ENCODE data around the gene ZFPM1.

Gene ZFPM1

DNA sequence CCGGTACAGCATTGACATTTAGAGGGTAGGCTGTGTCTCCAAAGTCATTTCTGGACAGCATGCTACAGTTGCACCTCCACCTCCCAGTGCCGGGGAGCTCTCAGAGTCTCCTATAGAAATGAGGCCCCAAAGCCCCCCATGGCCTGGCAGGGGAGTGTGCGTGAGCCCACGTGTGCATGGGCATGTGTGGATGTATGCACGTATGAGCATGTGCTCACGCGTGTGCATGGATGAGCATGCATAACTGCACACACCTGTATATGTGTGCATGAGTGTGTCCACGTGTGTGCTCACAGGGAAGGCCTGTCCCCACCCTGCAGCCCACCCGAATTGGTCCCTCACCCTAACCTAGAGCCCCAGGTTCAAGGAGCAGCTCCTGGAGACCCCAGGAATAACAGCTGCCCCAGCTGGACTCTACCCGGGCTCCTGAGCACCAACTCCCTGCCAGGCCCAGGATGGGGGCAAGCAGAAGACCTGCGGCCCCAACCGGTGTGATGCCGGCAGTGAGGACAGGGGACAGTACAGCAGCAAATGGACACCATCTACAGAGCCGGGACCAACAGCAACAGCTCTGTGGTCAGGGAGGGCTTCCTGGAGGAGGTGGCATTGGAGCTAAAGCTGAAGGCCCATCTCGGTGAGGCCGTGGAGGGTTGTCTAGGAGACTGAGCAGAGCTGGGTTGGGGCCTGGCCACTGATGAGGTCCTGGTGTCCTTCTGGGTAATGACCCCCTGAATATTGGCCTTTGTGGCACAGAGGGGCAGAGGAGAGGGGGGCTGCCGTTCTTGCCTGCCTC lies 35.2 kb upstream of the ZFPM1 start:
- no peak for DNase-seq (ENCODE audit: low read depth in 2 of 2)

DNA sequence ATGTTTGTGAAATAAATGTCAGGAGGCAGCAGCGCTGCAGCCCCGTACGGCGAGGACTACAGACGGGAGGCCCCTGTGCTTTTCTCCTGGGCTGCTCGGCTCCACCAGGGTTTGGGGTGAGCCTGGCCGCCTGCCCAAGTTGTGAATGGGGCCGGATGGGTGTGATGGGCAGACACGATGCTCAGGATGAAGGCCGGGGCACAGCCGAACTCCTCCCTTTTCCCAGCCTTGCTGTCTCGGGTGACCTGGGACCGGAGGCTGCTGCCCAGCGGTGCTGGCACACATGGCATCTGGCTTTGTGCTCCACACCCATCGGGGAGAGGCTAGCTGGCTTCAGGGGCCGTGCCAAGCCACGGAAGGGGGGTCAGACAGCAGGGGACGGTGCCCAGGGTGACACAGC lies 34.2 kb upstream of the ZFPM1 start:
- no peak for DNase-seq (ENCODE audit: low read depth in 2 of 2)

DNA sequence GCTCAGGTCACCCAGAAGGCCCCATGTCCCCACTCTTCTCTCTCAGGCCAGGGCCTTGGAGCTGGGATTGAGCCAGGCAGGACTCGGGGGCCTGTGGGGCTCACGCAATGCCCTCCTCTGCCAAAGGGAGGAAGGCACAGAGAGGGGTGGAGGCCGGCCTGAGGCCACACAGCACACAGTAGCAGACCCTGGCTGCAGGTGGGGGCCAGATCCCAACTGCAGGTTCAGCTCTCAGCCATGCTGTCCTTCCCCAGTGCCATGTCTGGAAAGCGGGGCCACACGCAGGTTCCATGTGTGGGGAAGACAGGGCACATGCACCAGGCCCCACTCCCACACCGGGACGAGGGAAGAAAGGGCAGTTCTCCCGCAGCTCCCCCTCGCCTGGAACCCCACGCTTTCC lies 33.3 kb upstream of the ZFPM1 start:
- DNase-seq (ENCODE audit: low read depth in 2 of 2): no peak

DNA sequence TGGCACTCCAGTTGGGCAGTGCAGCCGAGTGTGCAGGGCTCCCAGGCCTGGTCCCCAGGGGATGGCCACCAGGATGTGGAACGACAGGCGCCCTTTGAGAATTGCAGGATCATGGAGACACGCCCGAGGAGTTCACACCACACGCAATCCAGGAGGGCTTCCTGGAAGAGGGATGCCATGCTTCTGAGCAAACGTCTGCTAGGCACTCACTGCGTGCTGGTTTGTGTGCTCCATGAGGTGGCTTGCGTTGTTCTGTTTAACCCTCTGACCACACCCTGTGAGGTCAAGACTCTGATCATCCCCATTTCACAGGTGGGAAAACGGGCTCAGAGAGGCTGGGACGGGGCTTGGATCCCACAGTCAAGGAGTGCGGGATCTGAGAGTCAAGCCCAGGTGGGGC lies 32.6 kb upstream of the ZFPM1 start:
- no peak for DNase-seq (ENCODE audit: low read depth in 2 of 2)

DNA sequence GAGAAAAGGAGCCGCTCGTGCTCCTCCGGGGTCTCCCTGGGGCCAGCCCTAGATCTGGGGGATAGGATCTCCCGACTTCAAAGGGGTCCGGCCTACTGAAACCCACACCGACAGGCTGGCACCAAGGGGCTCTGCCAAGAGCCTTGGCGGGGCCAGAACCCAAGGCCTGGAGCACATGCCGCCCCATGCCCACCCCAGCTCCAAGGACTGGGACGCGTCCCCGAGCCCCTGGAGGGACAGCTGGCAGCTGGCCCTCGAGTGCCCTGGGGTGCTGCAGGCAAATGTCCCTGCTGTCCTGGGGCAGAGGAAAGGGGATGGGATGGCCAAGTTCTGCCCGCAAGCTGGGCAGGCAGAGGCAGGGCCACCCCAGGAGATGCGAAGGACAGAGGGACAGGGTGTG lies 31.8 kb upstream of the ZFPM1 start:
- DNase-seq (ENCODE audit: low read depth in 2 of 2): no peak

DNA sequence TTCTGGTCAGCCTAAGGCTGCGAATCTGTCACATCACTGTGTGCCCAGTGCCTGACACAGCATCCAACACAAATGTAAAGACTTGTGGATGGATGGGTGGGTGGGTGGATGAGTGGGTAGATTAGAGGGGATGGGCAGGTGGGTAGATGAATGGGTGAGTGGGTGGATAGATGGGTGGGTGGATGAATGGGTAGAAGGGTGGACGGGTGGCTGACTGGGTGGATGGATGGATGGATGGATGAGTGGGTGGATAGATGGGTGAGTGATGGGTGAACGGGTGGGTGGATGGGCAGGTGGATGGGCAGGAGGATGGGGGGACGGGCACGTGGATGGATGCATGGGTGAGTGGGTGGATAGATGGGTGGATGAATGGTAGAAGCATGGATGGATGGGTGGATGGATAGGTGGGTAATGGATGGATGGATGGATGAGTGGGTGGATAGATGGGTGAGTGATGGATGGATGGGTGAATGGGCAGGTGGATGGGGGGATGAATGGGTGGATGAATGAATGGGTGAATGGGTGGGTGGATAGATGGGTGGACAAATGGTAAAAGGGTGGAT lies 31.1 kb upstream of the ZFPM1 start:
- DNase-seq (ENCODE audit: low read depth in 2 of 2): no peak

DNA sequence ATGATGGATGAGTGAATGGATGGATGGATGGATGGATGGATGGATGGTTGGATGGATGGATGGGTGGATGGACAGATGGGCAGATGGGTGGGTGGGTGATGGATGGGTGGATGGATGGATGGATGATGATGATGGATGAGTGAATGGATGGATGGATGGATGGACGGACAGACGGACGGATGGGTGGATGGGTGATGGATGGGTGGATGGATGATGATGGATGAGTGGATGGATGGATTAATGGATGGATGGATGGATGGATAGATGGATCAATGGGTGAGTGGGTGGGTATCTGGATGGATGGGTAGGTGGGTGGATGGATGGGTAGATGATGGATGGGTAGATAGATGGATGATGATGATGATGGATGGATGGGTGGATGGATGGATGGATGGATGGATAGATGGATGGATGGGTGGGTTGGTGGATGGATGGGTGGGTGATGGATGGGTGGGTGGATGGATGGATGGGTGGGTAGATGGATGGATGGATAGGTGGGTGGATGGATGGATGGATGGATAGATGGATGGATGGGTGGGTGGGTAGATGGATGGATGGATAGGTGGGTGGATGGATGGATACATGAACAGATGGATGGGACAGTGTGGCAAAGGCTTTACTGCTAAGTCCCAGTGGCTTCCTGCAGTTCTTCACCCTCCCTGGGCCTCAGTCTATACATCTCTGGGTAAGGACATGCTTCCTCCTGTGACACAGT lies 30.2 kb upstream of the ZFPM1 start:
- no peak for DNase-seq (ENCODE audit: low read depth in 2 of 2)

DNA sequence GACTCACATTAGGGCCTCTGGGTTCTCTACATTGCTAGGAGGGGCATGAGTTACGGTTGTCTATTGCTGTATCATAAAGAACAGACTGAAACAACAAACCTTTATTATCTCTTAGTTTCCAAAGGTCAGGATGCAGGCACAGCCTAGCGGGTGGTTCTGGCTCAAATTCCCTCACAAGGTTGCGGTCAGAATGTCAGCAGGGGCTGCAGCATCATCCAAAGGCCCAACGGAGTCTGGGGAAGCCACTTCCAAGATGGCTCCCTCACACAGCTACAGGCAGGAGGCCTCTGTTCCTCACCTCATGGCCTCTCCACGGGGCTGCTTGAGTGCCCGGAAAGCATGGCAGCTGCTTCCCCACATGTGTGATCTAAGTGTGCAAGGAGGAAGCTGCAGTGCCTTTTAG lies 29.6 kb upstream of the ZFPM1 start:
- no peak for DNase-seq (ENCODE audit: low read depth in 2 of 2)

DNA sequence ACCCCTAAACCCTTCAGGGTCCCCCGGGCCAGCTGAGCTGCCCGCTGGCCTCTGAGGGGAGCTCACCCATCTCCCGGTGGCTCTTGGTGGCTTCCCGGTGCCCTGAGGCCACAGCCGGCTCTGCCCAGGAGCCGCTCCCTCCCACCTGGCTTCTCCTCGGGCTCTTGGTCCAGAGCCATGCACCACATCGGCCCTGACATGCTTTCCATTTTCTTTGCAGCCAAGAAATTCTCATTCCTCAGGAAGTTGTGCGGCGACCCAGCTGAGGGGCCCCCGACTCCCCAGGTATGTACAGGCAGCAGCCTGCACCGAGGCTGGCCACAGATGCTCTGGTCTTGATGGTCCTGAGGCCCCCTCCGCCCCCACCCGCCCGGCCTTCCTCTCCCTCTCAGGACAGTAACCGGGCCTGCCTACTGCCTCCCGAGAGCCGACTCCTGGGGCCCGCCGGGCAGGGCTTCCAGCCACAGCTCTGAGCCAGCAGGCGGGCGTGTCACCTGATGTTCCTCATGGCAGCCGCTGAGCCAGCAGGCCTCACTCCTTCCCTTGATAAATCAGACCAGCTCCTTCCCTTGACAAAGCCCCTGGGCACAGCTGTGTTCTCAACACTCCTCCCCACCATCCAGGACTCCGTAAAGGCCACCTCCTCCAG lies 28.4 kb upstream of the ZFPM1 start:
- DNase-seq (ENCODE audit: low read depth in 2 of 2): no peak

DNA sequence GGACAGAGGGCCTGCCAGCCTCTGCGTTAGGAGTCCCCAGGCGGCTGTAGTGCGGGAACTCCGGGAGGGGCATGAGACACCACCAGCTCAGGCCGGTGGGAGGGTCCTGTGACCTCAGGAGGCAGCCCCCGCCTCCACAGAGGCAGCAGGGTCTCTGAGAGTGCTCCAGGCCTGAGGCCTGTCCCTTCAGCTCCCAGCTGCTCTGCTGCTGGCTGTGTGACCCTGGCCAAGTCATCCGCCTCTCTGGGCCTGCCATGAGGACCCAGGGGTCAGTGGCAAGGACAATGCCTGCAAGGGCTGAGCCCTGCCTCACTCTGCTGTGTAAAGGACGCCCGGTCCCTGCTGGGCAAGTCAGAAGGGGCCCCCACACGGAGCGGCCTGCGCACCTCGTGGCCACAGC lies 27.1 kb upstream of the ZFPM1 start:
- DNase-seq (ENCODE audit: low read depth in 2 of 2): no peak

DNA sequence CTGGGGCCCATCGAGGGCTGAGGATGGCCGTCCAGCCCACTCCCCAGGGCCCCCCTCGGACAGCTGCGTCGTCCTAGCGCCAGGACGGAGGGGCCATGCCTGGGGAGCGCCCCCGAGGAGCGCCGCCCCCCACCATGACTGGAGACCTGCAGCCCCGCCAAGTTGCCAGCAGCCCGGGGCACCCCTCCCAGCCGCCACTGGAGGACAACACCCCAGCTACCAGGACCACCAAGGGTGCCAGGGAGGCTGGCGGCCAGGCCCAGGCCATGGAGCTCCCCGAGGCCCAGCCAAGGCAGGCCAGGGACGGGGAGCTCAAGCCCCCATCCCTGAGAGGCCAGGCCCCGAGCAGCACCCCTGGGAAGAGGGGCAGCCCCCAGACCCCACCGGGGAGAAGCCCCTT lies 25.7 kb upstream of the ZFPM1 start:
- no peak for DNase-seq (ENCODE audit: low read depth in 2 of 2)

DNA sequence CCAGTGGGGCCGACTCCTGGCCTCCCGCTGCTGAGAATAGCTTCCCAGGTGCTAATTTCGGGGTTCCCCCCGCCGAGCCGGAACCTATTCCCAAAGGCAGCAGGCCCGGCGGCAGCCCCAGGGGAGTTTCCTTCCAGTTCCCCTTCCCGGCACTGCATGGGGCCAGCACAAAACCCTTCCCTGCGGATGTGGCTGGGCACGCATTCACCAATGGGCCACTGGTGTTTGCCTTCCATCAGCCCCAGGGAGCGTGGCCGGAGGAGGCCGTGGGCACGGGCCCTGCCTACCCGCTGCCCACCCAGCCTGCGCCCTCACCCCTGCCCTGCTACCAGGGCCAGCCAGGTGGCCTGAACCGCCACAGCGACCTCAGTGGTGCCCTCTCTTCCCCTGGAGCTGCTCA lies 24.9 kb upstream of the ZFPM1 start:
- no peak for DNase-seq (ENCODE audit: low read depth in 2 of 2)

DNA sequence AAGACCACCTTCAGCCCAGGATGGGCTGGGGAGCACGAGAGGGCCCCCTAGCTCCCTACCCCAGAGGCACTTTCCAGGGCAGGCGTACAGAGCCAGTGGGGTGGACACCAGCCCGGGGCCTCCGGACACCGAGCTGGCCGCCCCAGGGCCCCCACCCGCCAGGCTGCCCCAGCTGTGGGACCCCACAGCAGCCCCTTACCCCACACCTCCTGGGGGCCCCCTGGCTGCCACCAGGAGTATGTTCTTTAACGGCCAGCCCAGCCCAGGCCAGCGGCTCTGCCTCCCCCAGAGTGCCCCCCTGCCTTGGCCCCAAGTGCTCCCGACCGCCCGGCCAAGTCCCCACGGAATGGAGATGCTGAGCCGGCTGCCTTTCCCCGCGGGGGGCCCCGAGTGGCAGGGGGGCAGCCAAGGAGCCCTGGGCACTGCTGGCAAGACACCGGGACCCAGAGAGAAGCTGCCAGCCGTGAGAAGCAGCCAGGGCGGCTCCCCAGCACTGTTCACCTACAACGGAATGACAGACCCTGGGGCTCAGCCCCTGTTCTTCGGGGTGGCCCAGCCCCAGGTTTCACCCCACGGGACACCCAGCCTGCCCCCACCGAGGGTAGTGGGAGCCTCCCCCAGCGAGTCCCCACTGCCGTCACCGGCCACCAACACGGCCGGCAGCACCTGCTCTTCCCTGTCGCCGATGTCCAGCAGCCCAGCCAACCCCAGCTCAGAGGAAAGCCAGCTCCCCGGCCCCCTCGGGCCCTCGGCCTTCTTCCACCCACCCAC lies 24.3 kb upstream of the ZFPM1 start:
- DNase-seq (ENCODE audit: low read depth in 2 of 2): no peak

DNA sequence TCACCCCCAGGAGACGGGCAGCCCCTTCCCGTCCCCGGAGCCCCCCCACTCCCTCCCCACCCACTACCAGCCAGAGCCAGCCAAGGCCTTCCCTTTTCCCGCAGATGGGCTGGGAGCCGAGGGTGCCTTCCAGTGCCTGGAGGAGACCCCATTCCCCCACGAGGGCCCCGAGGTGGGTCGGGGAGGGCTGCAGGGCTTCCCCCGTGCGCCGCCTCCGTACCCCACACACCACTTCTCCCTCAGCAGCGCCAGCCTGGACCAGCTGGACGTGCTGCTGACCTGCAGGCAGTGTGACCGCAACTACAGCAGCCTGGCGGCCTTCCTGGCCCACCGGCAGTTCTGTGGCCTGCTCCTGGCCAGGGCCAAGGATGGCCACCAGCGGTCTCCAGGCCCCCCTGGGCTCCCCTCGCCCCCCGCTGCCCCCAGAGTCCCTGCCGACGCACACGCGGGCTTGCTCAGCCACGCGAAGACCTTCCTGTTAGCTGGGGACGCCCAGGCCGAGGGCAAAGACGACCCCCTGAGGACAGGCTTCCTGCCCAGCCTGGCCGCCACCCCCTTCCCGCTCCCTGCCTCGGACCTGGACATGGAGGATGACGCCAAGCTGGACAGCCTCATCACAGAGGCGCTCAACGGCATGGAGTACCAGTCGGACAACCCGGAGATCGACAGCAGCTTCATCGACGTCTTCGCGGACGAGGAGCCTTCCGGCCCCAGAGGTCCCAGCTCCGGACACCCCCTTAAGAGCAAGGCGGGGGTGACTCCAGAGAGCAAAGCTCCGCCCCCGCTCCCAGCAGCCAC lies 23.5 kb upstream of the ZFPM1 start:
- DNase-seq (ENCODE audit: low read depth in 2 of 2): no peak

DNA sequence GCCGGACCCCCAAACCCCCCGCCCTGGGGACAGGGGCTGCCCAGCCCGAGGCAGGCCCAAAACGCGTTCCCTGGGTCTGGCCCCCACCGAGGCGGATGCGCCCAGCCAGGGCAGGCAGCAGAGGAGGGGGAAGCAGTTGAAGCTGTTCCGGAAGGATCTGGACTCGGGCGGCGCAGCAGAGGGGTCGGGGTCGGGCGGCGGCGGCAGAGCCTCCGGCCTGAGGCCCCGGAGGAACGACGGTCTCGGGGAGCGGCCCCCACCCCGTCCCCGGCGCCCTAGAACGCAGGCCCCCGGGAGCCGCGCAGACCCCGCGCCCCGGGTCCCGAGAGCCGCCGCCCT lies 22.9 kb upstream of the ZFPM1 start:
- no peak for DNase-seq (ENCODE audit: low read depth in 2 of 2)

DNA sequence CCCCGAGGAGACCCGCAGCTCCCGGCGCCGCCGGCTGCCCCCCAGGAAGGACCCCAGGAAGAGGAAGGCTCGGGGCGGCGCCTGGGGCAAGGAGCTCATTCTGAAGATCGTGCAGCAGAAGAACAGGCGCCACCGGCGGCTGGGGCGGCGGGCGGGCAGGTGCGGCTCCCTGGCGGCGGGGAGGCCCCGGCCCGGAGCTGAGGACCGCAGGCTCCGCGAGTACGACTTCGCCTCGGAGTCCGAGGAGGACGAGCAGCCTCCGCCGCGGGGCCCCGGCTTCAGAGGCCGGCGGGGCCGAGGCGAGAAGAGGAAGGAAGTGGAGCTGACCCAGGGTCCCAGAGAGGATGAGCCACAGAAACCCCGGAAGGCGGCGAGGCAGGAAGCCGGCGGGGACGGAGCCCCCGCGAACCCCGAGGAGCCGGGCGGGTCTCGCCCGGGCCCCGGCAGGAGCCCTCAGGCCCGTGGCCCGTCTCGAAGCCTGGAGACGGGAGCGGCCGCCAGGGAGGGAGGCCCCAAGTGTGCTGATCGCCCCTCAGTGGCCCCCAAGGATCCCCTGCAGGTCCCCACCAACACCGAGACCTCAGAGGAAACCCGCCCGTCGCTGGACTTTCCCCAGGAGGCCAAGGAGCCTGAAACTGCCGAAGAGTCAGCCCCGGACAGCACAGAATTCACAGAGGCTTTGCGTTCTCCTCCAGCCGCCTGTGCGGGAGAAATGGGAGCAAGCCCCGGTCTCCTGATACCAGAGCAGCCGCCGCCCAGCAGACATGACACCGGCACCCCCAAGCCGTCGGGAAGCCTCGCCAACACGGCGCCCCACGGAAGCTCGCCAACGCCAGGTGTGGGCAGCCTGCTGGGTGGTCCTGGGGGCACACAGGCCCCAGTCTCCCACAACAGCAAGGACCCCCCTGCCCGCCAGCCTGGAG lies 22.3 kb upstream of the ZFPM1 start:
- peak; percentile 15 to 32 for DNase-seq (ENCODE audit: low read depth in 2 of 2)

DNA sequence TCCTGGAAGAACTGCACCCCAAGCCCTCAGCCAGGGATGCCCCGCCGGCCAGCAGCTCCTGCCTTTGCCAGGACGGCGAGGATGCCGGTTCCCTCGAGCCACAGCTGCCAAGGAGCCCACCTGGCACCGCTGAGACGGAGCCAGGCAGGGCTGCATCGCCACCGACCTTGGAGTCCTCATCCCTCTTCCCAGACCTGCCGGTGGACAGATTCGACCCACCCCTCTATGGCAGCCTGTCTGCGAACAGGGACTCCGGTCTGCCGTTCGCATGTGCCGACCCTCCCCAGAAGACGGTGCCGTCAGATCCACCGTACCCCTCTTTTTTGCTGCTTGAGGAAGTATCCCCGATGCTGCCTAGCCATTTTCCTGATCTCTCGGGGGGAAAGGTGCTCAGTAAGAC lies 21.4 kb upstream of the ZFPM1 start:
- no peak for DNase-seq (ENCODE audit: low read depth in 2 of 2)

DNA sequence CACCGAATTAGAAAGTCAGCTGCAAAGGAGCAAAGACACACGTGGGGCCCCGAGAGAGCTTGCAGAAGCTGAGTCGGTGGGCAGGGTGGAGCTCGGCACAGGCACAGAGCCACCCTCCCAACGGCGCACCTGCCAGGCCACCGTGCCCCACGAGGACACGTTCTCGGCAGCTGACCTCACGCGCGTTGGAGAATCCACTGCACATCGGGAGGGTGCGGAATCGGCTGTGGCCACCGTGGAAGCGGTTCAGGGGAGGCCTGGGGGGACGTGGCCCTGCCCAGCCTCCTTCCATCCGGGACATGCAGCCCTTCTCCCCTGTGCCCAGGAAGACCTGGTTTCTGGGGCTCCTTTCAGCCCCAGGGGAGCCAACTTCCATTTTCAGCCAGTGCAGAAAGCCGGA lies 20.9 kb upstream of the ZFPM1 start:
- no peak for DNase-seq (ENCODE audit: low read depth in 2 of 2)

DNA sequence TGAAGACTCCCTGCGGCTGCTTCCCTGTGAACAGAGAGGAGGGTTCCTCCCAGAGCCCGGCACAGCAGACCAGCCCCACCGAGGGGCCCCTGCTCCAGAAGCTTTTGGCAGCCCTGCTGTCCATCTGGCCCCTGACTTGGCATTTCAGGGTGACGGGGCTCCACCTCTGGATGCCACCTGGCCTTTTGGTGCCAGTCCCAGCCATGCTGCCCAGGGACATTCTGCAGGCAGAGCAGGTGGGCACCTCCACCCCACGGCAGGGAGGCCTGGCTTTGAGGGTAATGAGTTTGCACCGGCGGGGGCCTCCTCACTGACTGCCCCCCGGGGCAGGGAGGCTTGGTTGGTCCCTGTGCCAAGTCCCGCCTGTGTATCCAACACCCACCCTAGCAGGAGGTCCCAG lies 20.3 kb upstream of the ZFPM1 start:
- no peak for DNase-seq (ENCODE audit: low read depth in 2 of 2)
